Natural killer cell (primary cell): ENCODE measurements around the gene MLNR. TPM values are rescaled to one million over a fixed set of nuclear protein-coding genes. Genes with fewer than 3 reads are reported as not detected.

Source experiments
- ATAC-seq, 3 donors: fragments of 150-1000 bp in 2 of 3; fragments of 200-7000 bp in 1 of 3; cut with Tn5 transposase; 1 replicate in 1 of 3; 2 replicates in 2 of 3; pipeline ENCODE4 v1.10.0; 2021; ENCODE audit warnings: mild to moderate bottlenecking in 2 of 3, moderate library complexity in 2 of 3
- DNase-seq, 2 donors: peaks; one replicate each; pipeline versions ENCODE4 v3.0.0 to v3.0.0-alpha.2; 2013 to 2021; ENCODE audit warnings: mixed read lengths in 1 of 2
- H3K27ac ChIP-seq: one replicate; pipeline ENCODE4 v1.5.1; 2013; ENCODE audit warnings: mild to moderate bottlenecking, low read length
- H3K27me3 ChIP-seq: one replicate; pipeline ENCODE4 v1.6.1; 2013; ENCODE audit warnings: low read length; ENCODE audit not compliant: control insufficient read depth, insufficient read depth
- H3K36me3 ChIP-seq: one replicate; pipeline ENCODE4 v1.6.1; 2013; ENCODE audit warnings: low read length; ENCODE audit not compliant: control insufficient read depth, insufficient read depth
- H3K4me1 ChIP-seq: one replicate; pipeline ENCODE4 v1.6.1; 2013; ENCODE audit warnings: low read length; ENCODE audit not compliant: control insufficient read depth, insufficient read depth
- H3K4me3 ChIP-seq: one replicate; pipeline ENCODE4 v1.5.1; 2013; ENCODE audit warnings: low read length
- H3K9me3 ChIP-seq: one replicate; pipeline ENCODE4 v1.6.1; 2013; ENCODE audit warnings: low read length; ENCODE audit not compliant: control insufficient read depth, insufficient read depth
- H3K27ac Mint-ChIP-seq, 2 donors: one replicate each; pipeline ENCODE4 v1.8.0; 2022; ENCODE audit warnings: mild to moderate bottlenecking in 2 of 2, mixed read lengths in 2 of 2, moderate library complexity in 1 of 2
- H3K27me3 Mint-ChIP-seq, 2 donors: one replicate each; pipeline ENCODE4 v1.8.0; 2022; ENCODE audit warnings: low read depth in 2 of 2, mixed read lengths in 2 of 2
- H3K36me3 Mint-ChIP-seq: one replicate; pipeline ENCODE4 v1.8.0; 2022; ENCODE audit warnings: mixed read lengths
- H3K4me1 Mint-ChIP-seq, 2 donors: one replicate each; pipeline ENCODE4 v1.8.0; 2022; ENCODE audit warnings: mixed read lengths in 2 of 2
- H3K4me3 Mint-ChIP-seq: one replicate; pipeline ENCODE4 v1.8.0; 2022; ENCODE audit warnings: mild to moderate bottlenecking, moderate library complexity, mixed read lengths
- H3K9me3 Mint-ChIP-seq, 2 donors: one replicate each; pipeline ENCODE4 v1.8.0; 2022; ENCODE audit warnings: mixed read lengths in 2 of 2
- CTCF ChIP-seq: fragments of 200-600 bp; IDR thresholded peaks from one replicate; pipeline ENCODE4 v1.8.0; 2022; ENCODE audit warnings: antibody characterized with exemption
- WGBS: methylation state at CpG from one replicate; pipeline ENCODE4 v1.1.7; 2013; ENCODE audit warnings: missing lambda C conversion rate; ENCODE audit not compliant: insufficient coverage; 5-methylcytosine and 5-hydroxymethylcytosine counted together
- intact Hi-C: fragments of 100-400 bp; cut with micrococcal nuclease; formaldehyde crosslinking; loops from one replicate; pipeline ENCODE4 v1.14.2; 2022
- total RNA-seq, 4 donors: library from RNA; stranded (reverse); fragments of 120-200 nt in 1 of 4; gene quantifications; one replicate each; pipeline versions ENCODE4 v1.2.3 to v1.2.4, GENCODE V29; 2013 to 2022

Gene MLNR
- total RNA-seq, 3 donors from 2014 or later (not counting 1 experiment from before 2014, with no cell fraction given) = not detected

DNA sequence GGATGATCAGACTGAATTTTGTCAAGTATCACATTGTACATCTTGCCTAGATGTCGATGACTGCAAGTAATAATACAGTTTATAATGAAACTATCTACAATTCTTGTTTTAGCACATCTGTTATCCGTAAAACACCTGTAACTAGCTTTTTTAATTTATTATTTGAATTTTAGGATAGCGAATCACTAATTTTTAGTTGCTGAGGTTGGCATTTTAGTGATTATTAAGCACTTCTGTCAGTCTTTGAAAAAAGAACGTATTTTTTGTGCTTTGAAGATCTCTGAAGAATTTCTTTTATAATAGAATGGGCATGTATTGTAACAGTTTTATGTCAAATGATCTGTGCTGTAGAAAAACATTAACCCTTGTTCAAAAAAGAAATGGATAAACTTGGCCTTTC lies 11.5 kb upstream of the MLNR start:
- H3K27me3 ChIP-seq = no peaks in the 10 kb centered on the region
- H3K4me3 Mint-ChIP-seq = no peak overlapping the region
- H3K27ac Mint-ChIP-seq = no peak overlapping the region
- 100% methylated on average over 2 of the region's 4 CpGs for WGBS
- H3K27me3 Mint-ChIP-seq = no peaks in the 10 kb centered on the region
- no peaks in the 10 kb centered on the region for H3K9me3 ChIP-seq
- peaks cover 43% of the 10 kb centered on the region for H3K36me3 ChIP-seq
- H3K27ac ChIP-seq = no peak overlapping the region
- no peak for ATAC-seq
- no peak overlapping the region for H3K4me3 ChIP-seq
- H3K9me3 Mint-ChIP-seq = no peaks in the 10 kb centered on the region
- intact Hi-C loops = no loop called here
- DNase-seq = no peak
- no peaks in the 10 kb centered on the region for H3K4me1 Mint-ChIP-seq
- peaks cover 11% of the 10 kb centered on the region for H3K36me3 Mint-ChIP-seq
- no peaks in the 10 kb centered on the region for H3K4me1 ChIP-seq
- no peak for TF ChIP-seq CTCF

- no peak for TF ChIP-seq CTCF
- DNase-seq = no peak
- peak overlapping the region; percentile 18 to 42 for H3K27ac Mint-ChIP-seq
- no peaks in the 10 kb centered on the region for H3K9me3 ChIP-seq
- H3K4me3 ChIP-seq = no peak overlapping the region
- H3K27me3 Mint-ChIP-seq = no peaks in the 10 kb centered on the region
- no peaks in the 10 kb centered on the region for H3K9me3 Mint-ChIP-seq
- no peak overlapping the region for H3K4me3 Mint-ChIP-seq
- peaks cover 7% of the 10 kb centered on the region for H3K4me1 ChIP-seq
- intact Hi-C loops = no loop called here
- H3K27ac ChIP-seq = no peak overlapping the region
- peaks cover under 1% of the 10 kb centered on the region for H3K36me3 Mint-ChIP-seq
- H3K36me3 ChIP-seq = peaks cover 32% of the 10 kb centered on the region
- 100% methylated on average over 1 of the region's 1 CpG for WGBS
- ATAC-seq = no peak
- no peaks in the 10 kb centered on the region for H3K27me3 ChIP-seq
- H3K4me1 Mint-ChIP-seq = peaks cover 6 to 8% of the 10 kb centered on the region in 2 donors
Observed at GRCh38 chr13:49210114-49210513, 10.0 kb upstream of the MLNR start.

GRCh38 chr13:49210669-49211068 lies 9.5 kb upstream of the MLNR start:
- no peak for ATAC-seq
- no peaks in the 10 kb centered on the region for H3K27me3 ChIP-seq
- no peak overlapping the region for H3K4me3 ChIP-seq
- WGBS = 92% methylated on average over 5 of the region's 5 CpGs
- DNase-seq = no peak
- no peak overlapping the region for H3K27ac Mint-ChIP-seq
- H3K9me3 ChIP-seq = no peaks in the 10 kb centered on the region
- no peaks in the 10 kb centered on the region for H3K9me3 Mint-ChIP-seq
- H3K27me3 Mint-ChIP-seq = no peaks in the 10 kb centered on the region
- no peak overlapping the region for H3K4me3 Mint-ChIP-seq
- intact Hi-C loops = no loop called here
- peaks cover 26% of the 10 kb centered on the region for H3K36me3 ChIP-seq
- no peak for TF ChIP-seq CTCF
- peaks cover 10 to 11% of the 10 kb centered on the region in 2 donors for H3K4me1 Mint-ChIP-seq
- peaks cover 10% of the 10 kb centered on the region for H3K4me1 ChIP-seq
- no peaks in the 10 kb centered on the region for H3K36me3 Mint-ChIP-seq
- no peak overlapping the region for H3K27ac ChIP-seq

- Histone ChIP-seq H3K36me3 (peaks cover 3% of the 10 kb centered on the region), H3K4me3 (no peak overlapping the region), H3K9me3 (no peaks in the 10 kb centered on the region), H3K4me1 (peaks cover 10% of the 10 kb centered on the region), H3K27me3 (peaks cover 3% of the 10 kb centered on the region), H3K27ac (no peak overlapping the region)
- H3K27me3 Mint-ChIP-seq = peaks cover 14 to 19% of the 10 kb centered on the region in 2 donors
- intact Hi-C loops = no loop called here
- ATAC-seq (no peak), DNase-seq (no peak)
- no peaks in the 10 kb centered on the region for H3K36me3 Mint-ChIP-seq
- no CpG with 5 or more reads among the region's 1 CpG for WGBS
- peaks cover 10 to 11% of the 10 kb centered on the region in 2 donors for H3K4me1 Mint-ChIP-seq
- no peak overlapping the region for H3K27ac Mint-ChIP-seq
- no peaks in the 10 kb centered on the region for H3K9me3 Mint-ChIP-seq
- no peak for TF ChIP-seq CTCF
- H3K4me3 Mint-ChIP-seq = no peak overlapping the region
Observed at GRCh38 chr13:49213539-49213938, 6.6 kb upstream of the MLNR start.
